Activated CD8-positive, alpha-beta T cell treated with anti-CD3 and anti-CD28 coated beads, Interleukin-2, amount 10 ng/mL, durations not matched to agents 7 days and 5 days (primary cell): ENCODE measurements around the gene TYW3. TPM values are rescaled to one million over a fixed set of nuclear protein-coding genes. Genes with fewer than 3 reads are reported as not detected.
A peak's percentile ranks its signal among the peaks of the same experiment; 100 is the strongest.

Experiments used
- ATAC-seq: fragments of 150-1000 bp; cut with Tn5 transposase; one replicate; pipeline ENCODE4 v1.10.0; 2021; ENCODE audit warnings: moderate library complexity
- CTCF ChIA-PET: fragments of 350-600 bp; sonication (Branson Sonifier 250); formaldehyde crosslinking; loops from one replicate; lab custom pipeline; 2021; ENCODE audit warnings: antibody characterized with exemption; lab: Charles Lee
- POLR2A ChIA-PET: fragments of 350-600 bp; sonication (Branson Sonifier 250); formaldehyde crosslinking; loops from one replicate; lab custom pipeline; 2021; ENCODE audit warnings: antibody characterized with exemption; lab: Charles Lee
- DNase-seq: peaks from one replicate; pipeline ENCODE4 v3.0.0-alpha.2; 2020
- H3K27ac Mint-ChIP-seq: one replicate; pipeline ENCODE4 v1.8.0; 2021; ENCODE audit warnings: mild to moderate bottlenecking, mixed read lengths
- H3K27me3 Mint-ChIP-seq: one replicate; pipeline ENCODE4 v1.8.0; 2021; ENCODE audit warnings: low read depth, mixed read lengths
- H3K36me3 Mint-ChIP-seq: one replicate; pipeline ENCODE4 v1.8.0; 2021; ENCODE audit warnings: low read depth, mixed read lengths
- H3K4me1 Mint-ChIP-seq: one replicate; pipeline ENCODE4 v1.8.0; 2021; ENCODE audit warnings: low read depth, mixed read lengths
- H3K4me3 Mint-ChIP-seq: one replicate; pipeline ENCODE4 v1.8.0; 2021; ENCODE audit warnings: mild to moderate bottlenecking, mixed read lengths
- H3K9me3 Mint-ChIP-seq: one replicate; pipeline ENCODE4 v1.8.0; 2022; ENCODE audit warnings: mixed read lengths; ENCODE audit not compliant: insufficient read depth
- total RNA-seq, 2 experiments: library from RNA; stranded (reverse); gene quantifications; one replicate each; pipeline ENCODE4 v1.2.3, GENCODE V29; 2021

TYW3 gene
- total RNA-seq, 2 experiments from 2014 or later, result 15.0 to 19.2 TPM

- no peaks in the 10 kb centered on the region for H3K4me1 Mint-ChIP-seq
- no peak overlapping the region for H3K27ac Mint-ChIP-seq
- CTCF ChIA-PET, result interaction anchor here (0.9 kb wide), 1 partner anchor 8 kb away, joined by 3 read pairs; no protein-coding TSS in a partner anchor
- no peaks in the 10 kb centered on the region for H3K9me3 Mint-ChIP-seq
- no peak for DNase-seq
- POLR2A ChIA-PET, result no interaction called here
- no peaks in the 10 kb centered on the region for H3K27me3 Mint-ChIP-seq
- peaks cover 11% of the 10 kb centered on the region for H3K36me3 Mint-ChIP-seq
- no peak overlapping the region for H3K4me3 Mint-ChIP-seq
- ATAC-seq, result no peak
Measured at GRCh38 chr1:74767490-74767889, 34.5 kb downstream of the TYW3 start.

- Mint-ChIP-seq H3K9me3 (no peaks in the 10 kb centered on the region), H3K4me1 (no peaks in the 10 kb centered on the region), H3K27ac (no peak overlapping the region), H3K27me3 (peaks cover 7% of the 10 kb centered on the region), H3K4me3 (no peak overlapping the region), H3K36me3 (no peaks in the 10 kb centered on the region)
- ATAC-seq (no peak), DNase-seq (peak; percentile 31)
- ChIA-PET POLR2A (no interaction called here), CTCF (interaction anchor here (0.6 to 1.0 kb wide), 6 partner anchors 9 to 435 kb away, joined by 3 to 14 read pairs (median 4); no protein-coding TSS in a partner anchor)
Measured at GRCh38 chr1:74771913-74772515, 39.1 kb downstream of the TYW3 start.

GRCh38 chr1:74772945-74773344, 40.0 kb downstream of the TYW3 start:
- no peak overlapping the region for H3K4me3 Mint-ChIP-seq
- POLR2A ChIA-PET, result no interaction called here
- no peaks in the 10 kb centered on the region for H3K36me3 Mint-ChIP-seq
- DNase-seq (no peak), ATAC-seq (no peak)
- H3K4me1 Mint-ChIP-seq, result no peaks in the 10 kb centered on the region
- peaks cover 7% of the 10 kb centered on the region for H3K27me3 Mint-ChIP-seq
- H3K9me3 Mint-ChIP-seq, result no peaks in the 10 kb centered on the region
- no peak overlapping the region for H3K27ac Mint-ChIP-seq
- CTCF ChIA-PET, result no interaction called here

GRCh38 chr1:74773582-74773981, 40.6 kb downstream of the TYW3 start:
- POLR2A ChIA-PET, result no interaction called here
- CTCF ChIA-PET, result interaction anchor here (0.6 kb wide), 1 partner anchor 456 kb away, joined by 3 read pairs; no protein-coding TSS in a partner anchor
- no peaks in the 10 kb centered on the region for H3K36me3 Mint-ChIP-seq
- peaks cover 7% of the 10 kb centered on the region for H3K27me3 Mint-ChIP-seq
- no peak for DNase-seq
- H3K4me1 Mint-ChIP-seq, result no peaks in the 10 kb centered on the region
- ATAC-seq, result no peak
- no peak overlapping the region for H3K27ac Mint-ChIP-seq
- no peaks in the 10 kb centered on the region for H3K9me3 Mint-ChIP-seq
- H3K4me3 Mint-ChIP-seq, result no peak overlapping the region

- DNase-seq, result no peak
- no peaks in the 10 kb centered on the region for H3K36me3 Mint-ChIP-seq
- H3K27me3 Mint-ChIP-seq, result peaks cover 8% of the 10 kb centered on the region
- no peaks in the 10 kb centered on the region for H3K9me3 Mint-ChIP-seq
- H3K4me1 Mint-ChIP-seq, result no peaks in the 10 kb centered on the region
- POLR2A ChIA-PET, result no interaction called here
- CTCF ChIA-PET, result interaction anchor here (0.9 to 1.1 kb wide), 3 partner anchors 9 to 42 kb away, joined by 3 read pairs; no protein-coding TSS in a partner anchor
- H3K27ac Mint-ChIP-seq, result no peak overlapping the region
- ATAC-seq, result no peak
- H3K4me3 Mint-ChIP-seq, result no peak overlapping the region
Measured at GRCh38 chr1:74775735-74776134, 42.8 kb downstream of the TYW3 start.

GRCh38 chr1:74777525-74777924, 44.6 kb downstream of the TYW3 start:
- no peak for ATAC-seq
- POLR2A ChIA-PET, result no interaction called here
- CTCF ChIA-PET, result no interaction called here
- Mint-ChIP-seq H3K27ac (no peak overlapping the region), H3K9me3 (no peaks in the 10 kb centered on the region), H3K27me3 (peaks cover 10% of the 10 kb centered on the region), H3K4me3 (no peak overlapping the region), H3K36me3 (no peaks in the 10 kb centered on the region), H3K4me1 (no peaks in the 10 kb centered on the region)
- DNase-seq, result no peak

- no peak overlapping the region for H3K27ac Mint-ChIP-seq
- DNase-seq (no peak), ATAC-seq (no peak)
- ChIA-PET POLR2A (no interaction called here), CTCF (no interaction called here)
- H3K9me3 Mint-ChIP-seq, result no peaks in the 10 kb centered on the region
- H3K36me3 Mint-ChIP-seq, result no peaks in the 10 kb centered on the region
- peaks cover 4% of the 10 kb centered on the region for H3K27me3 Mint-ChIP-seq
- H3K4me3 Mint-ChIP-seq, result no peak overlapping the region
- no peaks in the 10 kb centered on the region for H3K4me1 Mint-ChIP-seq
Measured at GRCh38 chr1:74779750-74780149, 46.8 kb downstream of the TYW3 start.

- ATAC-seq, result no peak
- Mint-ChIP-seq H3K36me3 (no peaks in the 10 kb centered on the region), H3K4me3 (no peak overlapping the region), H3K9me3 (no peaks in the 10 kb centered on the region), H3K27me3 (peaks cover 4% of the 10 kb centered on the region), H3K27ac (no peak overlapping the region), H3K4me1 (no peaks in the 10 kb centered on the region)
- ChIA-PET CTCF (no interaction called here), POLR2A (no interaction called here)
- no peak for DNase-seq
Measured at GRCh38 chr1:74780594-74780993, 47.6 kb downstream of the TYW3 start.

- H3K36me3 Mint-ChIP-seq, result no peaks in the 10 kb centered on the region
- H3K27me3 Mint-ChIP-seq, result no peaks in the 10 kb centered on the region
- DNase-seq, result no peak
- no peak overlapping the region for H3K27ac Mint-ChIP-seq
- ChIA-PET CTCF (no interaction called here), POLR2A (no interaction called here)
- H3K4me1 Mint-ChIP-seq, result no peaks in the 10 kb centered on the region
- H3K9me3 Mint-ChIP-seq, result no peaks in the 10 kb centered on the region
- no peak overlapping the region for H3K4me3 Mint-ChIP-seq
- no peak for ATAC-seq
Measured at GRCh38 chr1:74785944-74786343, 53.0 kb downstream of the TYW3 start.

GRCh38 chr1:74790453-74790852, 57.5 kb downstream of the TYW3 start:
- no peaks in the 10 kb centered on the region for H3K36me3 Mint-ChIP-seq
- no peaks in the 10 kb centered on the region for H3K4me1 Mint-ChIP-seq
- peaks cover 5% of the 10 kb centered on the region for H3K27me3 Mint-ChIP-seq
- no peak overlapping the region for H3K27ac Mint-ChIP-seq
- ChIA-PET CTCF (no interaction called here), POLR2A (no interaction called here)
- DNase-seq (no peak), ATAC-seq (no peak)
- no peaks in the 10 kb centered on the region for H3K9me3 Mint-ChIP-seq
- no peak overlapping the region for H3K4me3 Mint-ChIP-seq

GRCh38 chr1:74791491-74791890, 58.5 kb downstream of the TYW3 start:
- Mint-ChIP-seq H3K4me3 (no peak overlapping the region), H3K36me3 (no peaks in the 10 kb centered on the region), H3K9me3 (no peaks in the 10 kb centered on the region), H3K27ac (no peak overlapping the region), H3K27me3 (peaks cover 5% of the 10 kb centered on the region), H3K4me1 (no peaks in the 10 kb centered on the region)
- DNase-seq, result no peak
- ChIA-PET CTCF (no interaction called here), POLR2A (no interaction called here)
- no peak for ATAC-seq

GRCh38 chr1:74799119-74799657, 66.2 kb downstream of the TYW3 start:
- Mint-ChIP-seq H3K27me3 (no peaks in the 10 kb centered on the region), H3K27ac (no peak overlapping the region), H3K36me3 (no peaks in the 10 kb centered on the region), H3K4me3 (no peak overlapping the region), H3K9me3 (peaks cover 3% of the 10 kb centered on the region), H3K4me1 (no peaks in the 10 kb centered on the region)
- POLR2A ChIA-PET, result no interaction called here
- CTCF ChIA-PET, result no interaction called here
- ATAC-seq (no peak), DNase-seq (no peak)
